ENCODE results near the gene SERGEF. TPM values are rescaled to one million over a fixed set of nuclear protein-coding genes. Genes with fewer than 3 reads are reported as not detected.

The SERGEF gene
- total and polyA plus RNA-seq, 10 of the 15 experiments (the other 5 are each of a cell fraction or from before 2014, with no cell fraction given), result 14.6 to 27.8 (median 22.4) TPM

GRCh38 chr11:17798716-17799115, 214.1 kb downstream of the SERGEF start:
- no peak overlapping the region for H3K4me2 ChIP-seq (ENCODE audit: control insufficient read depth, insufficient read depth)
- intact Hi-C loops (cut with micrococcal nuclease; ENCODE audit: unreplicated experiment) (no loop called here), in situ Hi-C loops (cut with MboI) (no loop called here)
- no peaks in the 10 kb centered on the region for H3K9me3 ChIP-seq (replicated peaks; ENCODE audit: control insufficient read depth, insufficient read depth, low read length)
- ChIA-PET CTCF (no interaction called here), SMC1A (ENCODE audit: uncharacterized antibody, unreplicated experiment) (no interaction called here), POLR2A (no interaction called here), RAD21 (ENCODE audit: unreplicated experiment) (no interaction called here)
- H3K79me2 ChIP-seq (ENCODE audit: control insufficient read depth, insufficient read depth, low read length), result no peaks in the 10 kb centered on the region
- no peaks in the 10 kb centered on the region for H3K36me3 ChIP-seq (ENCODE audit: control insufficient read depth in 2 of 2, insufficient read depth in 2 of 2, low read length in 1 of 2)
- TF ChIP-seq ZNF687 (IDR thresholded peaks at IDR 0.05) (no peak), IRF4 (IDR thresholded peaks at IDR 0.05; ENCODE audit: low read depth, low read length) (no peak), RAD21 (IDR thresholded peaks at IDR 0.05; ENCODE audit: insufficient read depth, low read depth, low read length) (no peak), ZNF384 (IDR thresholded peaks at IDR 0.05; ENCODE audit: borderline replicate concordance, low read depth, low read length) (no peak)
- H3K9ac ChIP-seq (ENCODE audit: control insufficient read depth, insufficient read depth, low read length), result no peak overlapping the region
- no TSS peak for BruUV-seq (replicated peaks)
- FAIRE-seq (no peak), DNase-seq (ENCODE audit: low read depth, low spot score) (no peak), ATAC-seq (no peak)
- H2AFZ ChIP-seq (ENCODE audit: control insufficient read depth, low read depth, low read length), result no peak overlapping the region
- 73% methylated on average over 3 of the region's 3 CpGs for WGBS (ENCODE audit: insufficient coverage, insufficient replicate concordance, low lambda C conversion rate, missing lambda C conversion rate)
- H3K27ac ChIP-seq (ENCODE audit: control insufficient read depth, insufficient read depth), result no peak overlapping the region
- H3K4me3 ChIP-seq, result no peak overlapping the region
- H4K20me1 ChIP-seq (ENCODE audit: control insufficient read depth, insufficient read depth), result no peaks in the 10 kb centered on the region
- H3K27me3 ChIP-seq (replicated peaks in 1 of 2; ENCODE audit: control insufficient read depth in 2 of 2, insufficient read depth in 2 of 2, low read length in 1 of 2), result no peaks in the 10 kb centered on the region
- no peaks in the 10 kb centered on the region for H3K4me1 ChIP-seq (ENCODE audit: control insufficient read depth, insufficient read depth, low read length)

GRCh38 chr11:17798253-17798652, 214.6 kb downstream of the SERGEF start:
- CTCF ChIA-PET, result no interaction called here
- in situ Hi-C loops (cut with MboI) (no loop called here), intact Hi-C loops (cut with micrococcal nuclease; ENCODE audit: unreplicated experiment) (no loop called here)
- Histone ChIP-seq H3K9me3 (replicated peaks; ENCODE audit: control insufficient read depth, insufficient read depth, low read length) (no peaks in the 10 kb centered on the region), H3K4me2 (ENCODE audit: control insufficient read depth, insufficient read depth) (no peak overlapping the region), H2AFZ (ENCODE audit: control insufficient read depth, low read depth, low read length) (no peak overlapping the region), H3K9ac (ENCODE audit: control insufficient read depth, insufficient read depth, low read length) (no peak overlapping the region), H3K4me1 (ENCODE audit: control insufficient read depth, insufficient read depth, low read length) (no peaks in the 10 kb centered on the region), H3K4me3 (no peak overlapping the region), H4K20me1 (ENCODE audit: control insufficient read depth, insufficient read depth) (no peaks in the 10 kb centered on the region), H3K27ac (ENCODE audit: control insufficient read depth, insufficient read depth) (no peak overlapping the region), H3K27me3 (replicated peaks in 1 of 2; ENCODE audit: control insufficient read depth in 2 of 2, insufficient read depth in 2 of 2, low read length in 1 of 2) (no peaks in the 10 kb centered on the region), H3K79me2 (ENCODE audit: control insufficient read depth, insufficient read depth, low read length) (no peaks in the 10 kb centered on the region), H3K36me3 (ENCODE audit: control insufficient read depth in 2 of 2, insufficient read depth in 2 of 2, low read length in 1 of 2) (no peaks in the 10 kb centered on the region)
- RAD21 ChIA-PET (ENCODE audit: unreplicated experiment), result no interaction called here
- SMC1A ChIA-PET (ENCODE audit: uncharacterized antibody, unreplicated experiment), result no interaction called here
- 98% methylated on average over 6 of the region's 6 CpGs for WGBS (ENCODE audit: insufficient coverage, insufficient replicate concordance, low lambda C conversion rate, missing lambda C conversion rate)
- POLR2A ChIA-PET, result no interaction called here
- DNase-seq (ENCODE audit: low read depth, low spot score) (no peak), FAIRE-seq (no peak), ATAC-seq (no peak)
- no TSS peak for BruUV-seq (replicated peaks)
- no peak for TF ChIP-seq CEBPZ (IDR thresholded peaks at IDR 0.05; ENCODE audit: low read depth, low read length)
- TF ChIP-seq E2F4 (IDR thresholded peaks at IDR 0.05; ENCODE audit: low read depth, low read length), result no peak
- no peak for TF ChIP-seq RUNX3 (IDR thresholded peaks at IDR 0.05; ENCODE audit: low read length)
- TF ChIP-seq JUND (IDR thresholded peaks at IDR 0.05; ENCODE audit: low read depth, low read length), result no peak
- no peak for TF ChIP-seq CHD1 (IDR thresholded peaks at IDR 0.05; ENCODE audit: low read depth, low read length)
- TF ChIP-seq RB1 (IDR thresholded peaks at IDR 0.05; ENCODE audit: borderline replicate concordance), result no peak
